IMR-90 (cell line): ENCODE results near the gene FAHD1.

Experiments
- BHLHE40 ChIP-seq: fragments of 150-350 bp; IDR thresholded peaks from 2 replicates; pipeline ENCODE4 v1.6.1; 2016; ENCODE audit warnings: mild to moderate bottlenecking, low read depth, low read length
- CHD1 ChIP-seq: IDR thresholded peaks from 2 replicates; pipeline ENCODE4 v1.6.1; 2012; ENCODE audit warnings: low read depth, low read length, improper control_type of control experiment
- CTCF ChIP-seq: conservative IDR thresholded peaks from 2 replicates; pipeline ENCODE4 v1.5.1; 2012; ENCODE audit warnings: mild to moderate bottlenecking, low read depth, low read length, improper control_type of control experiment
- FOS ChIP-seq: fragments of 150-350 bp; IDR thresholded peaks from 2 replicates; pipeline ENCODE4 v1.6.1; 2016; ENCODE audit warnings: low read depth, low read length
- MAZ ChIP-seq: IDR thresholded peaks from 2 replicates; pipeline ENCODE4 v1.6.1; 2012; ENCODE audit warnings: low read depth, mild to moderate bottlenecking, low read length, improper control_type of control experiment, moderate library complexity, borderline replicate concordance
- MXI1 ChIP-seq: IDR thresholded peaks from 2 replicates; pipeline ENCODE4 v1.6.1; 2012; ENCODE audit warnings: low read depth, mild to moderate bottlenecking, low read length, moderate library complexity, borderline replicate concordance
- POLR2A ChIP-seq: IDR thresholded peaks from 2 replicates; pipeline ENCODE4 v1.6.1; 2012; ENCODE audit warnings: mild to moderate bottlenecking, low read depth, low read length
- RCOR1 ChIP-seq: IDR thresholded peaks from 2 replicates; pipeline ENCODE4 v1.6.1; 2012; ENCODE audit warnings: mild to moderate bottlenecking, low read length, improper control_type of control experiment; ENCODE audit not compliant: insufficient replicate concordance
- SMC3 ChIP-seq: fragments of 150-350 bp; IDR thresholded peaks from 2 replicates; pipeline ENCODE4 v1.6.1; 2016; ENCODE audit warnings: low read depth, mild to moderate bottlenecking, antibody characterized with exemption, low read length, moderate library complexity
- TF ChIP-seq, protein P1 (sequence below): fragments of 150-350 bp; IDR thresholded peaks from 2 replicates; pipeline ENCODE4 v1.6.1; 2016; ENCODE audit warnings: low read depth, mild to moderate bottlenecking, low read length, moderate library complexity, borderline replicate concordance

GRCh38 chr16:1821861-1822611 lies 5.0 kb upstream of the FAHD1 start:
- no peak for TF ChIP-seq CTCF
- TF ChIP-seq MXI1: no peak
- no peak for TF ChIP-seq MAZ
- no peak for TF ChIP-seq CHD1
- TF ChIP-seq POLR2A: no peak
- TF ChIP-seq, protein P1, sequence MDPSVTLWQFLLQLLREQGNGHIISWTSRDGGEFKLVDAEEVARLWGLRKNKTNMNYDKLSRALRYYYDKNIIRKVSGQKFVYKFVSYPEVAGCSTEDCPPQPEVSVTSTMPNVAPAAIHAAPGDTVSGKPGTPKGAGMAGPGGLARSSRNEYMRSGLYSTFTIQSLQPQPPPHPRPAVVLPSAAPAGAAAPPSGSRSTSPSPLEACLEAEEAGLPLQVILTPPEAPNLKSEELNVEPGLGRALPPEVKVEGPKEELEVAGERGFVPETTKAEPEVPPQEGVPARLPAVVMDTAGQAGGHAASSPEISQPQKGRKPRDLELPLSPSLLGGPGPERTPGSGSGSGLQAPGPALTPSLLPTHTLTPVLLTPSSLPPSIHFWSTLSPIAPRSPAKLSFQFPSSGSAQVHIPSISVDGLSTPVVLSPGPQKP: no peak
- no peak for TF ChIP-seq FOS
- TF ChIP-seq RCOR1: no peak
- TF ChIP-seq SMC3: no peak
- TF ChIP-seq BHLHE40: no peak
